ENCODE data around the gene C1orf159. TPM values are rescaled to one million over a fixed set of nuclear protein-coding genes. Genes with fewer than 3 reads are reported as not detected.

Gene C1orf159
- total and polyA plus RNA-seq, 9 of the 15 experiments (the other 6 are each of a cell fraction or from before 2014, with no cell fraction given) = 0.28 to 54.9 (median 10.6) TPM

GRCh38 chr1:1067860-1068516 is 47.9 kb downstream of the C1orf159 start:
- intact Hi-C loops (cut with micrococcal nuclease) (no loop called here), in situ Hi-C loops (cut with MboI) (loop anchor here (10.0 kb wide), 1 partner anchor 83 kb away; the partner anchor contains the start of gene PERM1)
- FAIRE-seq (peak; percentile 77), DNase-seq (ENCODE audit: extremely low read depth in 1 of 4, low spot score in 3 of 4) (peak in 2 of 4 experiments; percentile 62 to 72), ATAC-seq (peak; percentile 7; the same call in 1 of the 3 replicates)
- Histone ChIP-seq H3K4me1 (replicated peaks in 1 of 2; ENCODE audit: control insufficient read depth in 2 of 2, insufficient read depth in 2 of 2, low read length in 2 of 2) (peaks cover 35 to 88% of the 10 kb centered on the region in 2 experiments), H3K27me3 (ENCODE audit: control insufficient read depth in 2 of 2, insufficient read depth in 2 of 2, low read length in 2 of 2) (no peaks in the 10 kb centered on the region), H3K79me2 (ENCODE audit: control insufficient read depth, insufficient read depth, low read length) (no peaks in the 10 kb centered on the region), H2AFZ (ENCODE audit: low read depth, low read length) (peak overlapping the region; percentile 64), H3K9me3 (replicated peaks; ENCODE audit: control insufficient read depth, insufficient read depth, low read depth, low read length) (no peaks in the 10 kb centered on the region), H3K36me3 (ENCODE audit: control insufficient read depth, insufficient read depth, low read length) (no peaks in the 10 kb centered on the region), H3K9me1 (ENCODE audit: control insufficient read depth, insufficient read depth, low read length) (peaks cover 4% of the 10 kb centered on the region), H3K4me3 (peak overlapping the region; percentile 48), H3K9ac (ENCODE audit: insufficient read depth in 1 of 2, low read depth in 2 of 2, low read length in 2 of 2) (peak overlapping the region in 1 of 2 experiments; percentile 88; a peak in 2 of 4 replicates), H3K4me2 (ENCODE audit: insufficient read depth, low read length) (peak overlapping the region; percentile 60), H4K20me1 (replicated peaks; ENCODE audit: control insufficient read depth, insufficient read depth, low read length) (peaks cover 7% of the 10 kb centered on the region; the same call in 1 of the 2 replicates), H3K27ac (ENCODE audit: extremely low read depth, low read depth, low read length) (no peak overlapping the region)
- BruUV-seq (replicated peaks) = no TSS peak
- 28% methylated on average over 30 of the region's 32 CpGs for WGBS (ENCODE audit: insufficient coverage, low coverage, missing lambda C conversion rate)
- CTCF ChIA-PET (ENCODE audit: low intra/inter-chr PET ratio) = interaction anchor here (0.8 kb wide), 1 partner anchor 507 kb away, joined by 3 read pairs; the partner anchor contains the start of gene SSU72
- POLR2A ChIA-PET = interaction anchor here (0.5 to 0.8 kb wide), 5 partner anchors 9 to 137 kb away, joined by 3 read pairs; no protein-coding TSS in a partner anchor
- TF ChIP-seq REST (IDR thresholded peaks at IDR 0.05; ENCODE audit: borderline replicate concordance) (no peak), REST (CRISPR knock-in tag; IDR thresholded peaks at IDR 0.05; ENCODE audit: low read depth) (no peak), TEAD2 (tag; IDR thresholded peaks at IDR 0.05) (no peak), RB1 (IDR thresholded peaks at IDR 0.05; ENCODE audit: low read depth) (no peak), PHF20 (IDR thresholded peaks at IDR 0.05; ENCODE audit: partially characterized antibody) (peak; percentile 35), GTF3C2 (IDR thresholded peaks at IDR 0.05; ENCODE audit: borderline replicate concordance, extremely low read depth, insufficient read length) (no peak), BRD9 (IDR thresholded peaks at IDR 0.05; ENCODE audit: low read depth, partially characterized antibody) (no peak), HEY1 (CRISPR knock-in tag; IDR thresholded peaks at IDR 0.05; ENCODE audit: borderline replicate concordance) (no peak), HNRNPLL (IDR thresholded peaks at IDR 0.05; ENCODE audit: low read depth, low read length, poor library complexity, severe bottlenecking) (peak; percentile 57), ZNF175 (CRISPR knock-in tag; IDR thresholded peaks at IDR 0.05; ENCODE audit: low read depth) (no peak)
